GM13976 (cell line): ENCODE measurements around the gene HMG20B.

Experiments used
- DNase-seq: peaks from one replicate; pipeline ENCODE4 v3.0.0; 2012; ENCODE audit warnings: low spot score
- in situ Hi-C: fragments of 300-500 bp; cut with MboI; formaldehyde crosslinking; loops from one replicate; pipeline ENCODE4 v1.12.0; 2022; ENCODE audit warnings: low sequenced_read_pairs, mixed read lengths, inconsistent platforms; ENCODE audit not compliant: unreplicated experiment
- TF ChIP-seq, protein P1 (sequence below): IDR thresholded peaks from 2 replicates; pipeline ENCODE4 v1.5.1; 2012; ENCODE audit warnings: borderline replicate concordance, mild to moderate bottlenecking; ENCODE audit not compliant: insufficient read depth; ENCODE audit errors: extremely low read depth, missing control alignments, control extremely low read depth

Gene HMG20B

DNA sequence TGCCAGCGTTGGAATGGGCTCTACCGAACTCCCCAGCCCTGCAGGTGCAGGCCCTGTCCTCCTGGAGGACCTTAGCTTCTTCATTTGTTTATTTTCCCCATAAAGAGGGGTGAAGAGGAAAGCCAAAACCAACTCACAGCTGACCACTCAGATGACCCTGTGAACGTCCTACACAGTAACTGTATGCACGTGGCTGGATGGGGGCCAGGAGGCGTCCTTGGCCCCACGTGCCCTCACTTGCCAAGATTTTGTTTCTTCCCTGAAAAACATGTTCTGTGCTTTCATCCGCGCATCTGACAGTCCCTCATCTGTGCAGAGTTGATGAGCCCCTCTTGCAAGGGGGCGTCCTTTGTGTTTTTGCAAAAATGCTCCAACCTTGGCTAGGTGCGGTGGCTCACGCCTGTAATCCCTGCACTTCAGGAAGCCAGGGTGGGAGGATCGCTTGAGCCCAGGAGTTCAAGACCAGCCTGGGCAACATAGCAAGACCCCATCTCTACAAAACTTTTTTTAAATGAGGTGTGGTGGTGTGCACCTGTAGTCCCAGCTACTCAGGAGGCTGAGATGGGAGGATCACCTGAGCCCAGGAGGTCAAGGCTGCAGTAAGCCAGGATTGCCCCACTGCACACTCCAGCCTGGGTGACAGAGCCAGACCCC, 39.1 kb upstream of the HMG20B start:
- TF ChIP-seq, protein P1, sequence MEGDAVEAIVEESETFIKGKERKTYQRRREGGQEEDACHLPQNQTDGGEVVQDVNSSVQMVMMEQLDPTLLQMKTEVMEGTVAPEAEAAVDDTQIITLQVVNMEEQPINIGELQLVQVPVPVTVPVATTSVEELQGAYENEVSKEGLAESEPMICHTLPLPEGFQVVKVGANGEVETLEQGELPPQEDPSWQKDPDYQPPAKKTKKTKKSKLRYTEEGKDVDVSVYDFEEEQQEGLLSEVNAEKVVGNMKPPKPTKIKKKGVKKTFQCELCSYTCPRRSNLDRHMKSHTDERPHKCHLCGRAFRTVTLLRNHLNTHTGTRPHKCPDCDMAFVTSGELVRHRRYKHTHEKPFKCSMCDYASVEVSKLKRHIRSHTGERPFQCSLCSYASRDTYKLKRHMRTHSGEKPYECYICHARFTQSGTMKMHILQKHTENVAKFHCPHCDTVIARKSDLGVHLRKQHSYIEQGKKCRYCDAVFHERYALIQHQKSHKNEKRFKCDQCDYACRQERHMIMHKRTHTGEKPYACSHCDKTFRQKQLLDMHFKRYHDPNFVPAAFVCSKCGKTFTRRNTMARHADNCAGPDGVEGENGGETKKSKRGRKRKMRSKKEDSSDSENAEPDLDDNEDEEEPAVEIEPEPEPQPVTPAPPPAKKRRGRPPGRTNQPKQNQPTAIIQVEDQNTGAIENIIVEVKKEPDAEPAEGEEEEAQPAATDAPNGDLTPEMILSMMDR: no peak
- in situ Hi-C loops: no loop called here
- DNase-seq: no peak

DNA sequence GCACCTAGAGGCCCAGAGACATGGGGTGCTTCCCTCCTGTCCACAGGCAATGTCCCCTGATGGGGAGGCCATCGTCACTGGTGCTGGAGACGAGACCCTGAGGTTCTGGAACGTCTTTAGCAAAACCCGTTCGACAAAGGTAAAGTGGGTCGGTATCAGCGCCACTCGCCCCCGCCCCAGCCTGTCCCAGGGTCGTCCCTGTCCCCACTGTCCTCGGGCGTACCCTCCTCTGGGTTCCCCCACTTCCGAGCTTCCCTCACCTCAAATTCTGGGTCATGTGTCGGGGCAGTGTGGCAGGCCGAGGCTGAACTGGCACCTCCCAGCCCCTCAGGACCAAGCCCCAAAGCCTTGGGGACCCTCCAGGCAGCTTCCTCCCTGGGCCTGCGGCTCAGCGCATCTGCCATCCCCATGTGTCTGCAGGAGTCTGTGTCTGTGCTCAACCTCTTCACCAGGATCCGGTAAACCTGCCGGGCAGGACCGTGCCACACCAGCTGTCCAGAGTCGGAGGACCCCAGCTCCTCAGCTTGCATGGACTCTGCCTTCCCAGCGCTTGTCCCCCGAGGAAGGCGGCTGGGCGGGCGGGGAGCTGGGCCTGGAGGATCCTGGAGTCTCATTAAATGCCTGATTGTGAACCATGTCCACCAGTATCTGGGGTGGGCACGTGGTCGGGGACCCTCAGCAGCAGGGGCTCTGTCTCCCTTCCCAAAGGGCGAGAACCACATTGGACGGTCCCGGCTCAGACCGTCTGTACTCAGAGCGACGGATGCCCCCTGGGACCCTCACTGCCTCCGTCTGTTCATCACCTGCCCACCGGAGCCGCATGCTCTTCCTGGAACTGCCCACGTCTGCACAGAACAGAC, 38.1 kb upstream of the HMG20B start:
- in situ Hi-C loops: no loop called here
- no peak for DNase-seq
- TF ChIP-seq, protein P1: no peak

DNA sequence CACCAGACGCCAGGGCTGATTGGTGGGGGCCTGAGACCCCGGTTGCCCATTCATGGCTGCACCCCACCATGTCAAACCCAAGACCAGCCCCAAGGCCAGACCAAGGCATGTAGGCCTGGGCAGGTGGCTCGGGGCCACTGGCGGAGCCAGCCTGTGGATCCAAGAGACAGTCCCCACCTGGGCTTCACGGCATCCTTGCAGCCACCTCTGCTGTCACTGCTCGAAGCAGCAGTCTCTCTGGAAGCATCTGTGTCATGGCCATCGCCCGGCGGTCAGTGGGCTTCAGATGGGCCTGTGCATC, 37.6 kb upstream of the HMG20B start:
- DNase-seq: no peak
- in situ Hi-C loops: no loop called here
- TF ChIP-seq, protein P1: no peak

DNA sequence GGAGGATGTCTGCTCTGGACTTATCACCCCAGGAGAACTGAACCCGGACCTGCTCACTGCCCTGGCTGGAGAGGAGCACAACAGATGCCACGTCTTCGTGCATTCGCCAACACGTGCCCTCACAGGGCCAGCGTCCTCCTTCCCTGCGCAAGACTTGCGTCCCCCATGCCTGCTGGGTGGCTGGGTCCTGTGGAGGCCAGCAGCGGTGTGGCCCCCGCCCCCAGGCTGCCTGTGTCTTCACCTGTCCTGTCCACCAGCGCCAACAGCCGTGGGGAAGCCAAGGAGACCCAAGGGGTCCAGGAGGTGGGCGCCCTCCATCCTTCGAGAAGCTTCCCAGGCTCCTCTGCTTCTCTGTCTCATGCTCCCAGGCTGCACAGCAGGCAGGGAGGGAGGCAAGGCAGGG, 37.2 kb upstream of the HMG20B start:
- TF ChIP-seq, protein P1: no peak
- DNase-seq: no peak
- in situ Hi-C loops: no loop called here

DNA sequence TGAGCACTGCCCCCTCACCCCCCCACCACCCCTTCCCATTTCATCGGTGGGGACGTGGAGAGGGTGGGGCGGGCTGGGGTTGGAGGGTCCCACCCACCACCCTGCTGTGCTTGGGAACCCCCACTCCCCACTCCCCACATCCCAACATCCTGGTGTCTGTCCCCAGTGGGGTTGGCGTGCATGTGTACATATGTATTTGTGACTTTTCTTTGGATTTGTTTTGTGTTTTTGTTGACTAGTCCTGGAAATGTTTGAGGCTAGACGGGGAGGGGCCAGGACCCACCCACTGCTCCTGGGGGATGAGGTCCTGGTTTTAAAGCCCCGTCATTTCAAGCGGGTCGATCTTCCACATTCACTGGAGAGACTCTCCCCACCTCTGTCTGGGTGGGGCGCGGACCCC, 36.8 kb upstream of the HMG20B start:
- no peak for DNase-seq
- TF ChIP-seq, protein P1: no peak
- in situ Hi-C loops: no loop called here

DNA sequence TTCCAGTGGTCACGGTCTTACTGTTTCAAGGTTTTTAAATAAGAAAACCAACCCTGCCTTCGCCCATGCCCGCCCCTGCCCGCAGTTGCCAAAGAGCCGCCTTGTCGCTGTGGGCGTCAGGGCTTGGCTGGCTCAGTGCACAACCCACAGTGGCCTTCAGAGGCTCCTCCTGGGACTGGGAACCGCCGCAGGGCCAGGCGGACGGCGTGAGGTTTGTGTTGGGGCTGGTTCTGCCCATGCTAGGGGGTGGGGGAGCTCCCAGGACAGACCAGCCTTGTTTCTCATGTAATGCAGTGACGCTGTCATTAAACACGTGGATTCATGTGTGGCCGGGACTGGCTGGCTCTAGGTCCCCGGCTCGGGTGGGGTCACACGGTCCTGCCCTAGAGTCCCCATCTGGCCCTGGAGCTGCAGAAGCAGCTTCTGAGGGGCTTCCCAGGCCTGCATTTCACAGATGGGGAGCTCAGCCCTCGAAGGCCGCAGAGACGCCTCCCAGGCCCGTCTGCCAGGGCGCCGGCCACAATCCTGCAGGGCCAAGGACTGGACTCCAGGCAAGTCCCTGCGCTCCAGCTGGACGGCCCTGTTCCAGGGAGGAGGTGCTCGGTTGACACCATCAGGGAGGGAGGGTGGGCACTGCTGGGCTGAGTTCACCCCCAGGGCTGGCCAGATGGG, 36.2 kb upstream of the HMG20B start:
- TF ChIP-seq, protein P1: no peak
- in situ Hi-C loops: no loop called here
- DNase-seq: no peak
